Lower leg skin (tissue), 3 donors: ENCODE results near the gene CREBZF.

Experiments
- CTCF ChIP-seq, 3 donors: fragments of 450-650 bp; IDR thresholded peaks; one replicate each; pipeline ENCODE4 v1.5.1; 2016; ENCODE audit warnings: antibody characterized with exemption in 3 of 3, mild to moderate bottlenecking in 3 of 3, moderate library complexity in 2 of 3
- POLR2A ChIP-seq, 2 donors: fragments of 450-650 bp; IDR thresholded peaks; one replicate each; pipeline ENCODE4 v1.6.1; 2016 to 2017; ENCODE audit warnings: antibody characterized with exemption in 2 of 2, mild to moderate bottlenecking in 1 of 2, moderate library complexity in 1 of 2

- TF ChIP-seq CTCF (IDR thresholded peaks at IDR 0.05) = no peak
- no peak for TF ChIP-seq POLR2A (IDR thresholded peaks at IDR 0.05)
These were observed 29.6 kb upstream of the CREBZF start for GRCh38 chr11:85694385-85694980.
